COR-L47 (cell line): Measurements from ENCODE around the gene SLC25A21.
"Not testable (repeated sequence)": the region's sequence is repeated elsewhere in the genome, so short reads cannot be mapped to it uniquely, and the experiment has no call there.

Experiments used
- DNase-seq: peaks from one replicate; lab custom pipeline; 2025; lab: John Stamatoyannopoulos, UW

SLC25A21 gene

DNA sequence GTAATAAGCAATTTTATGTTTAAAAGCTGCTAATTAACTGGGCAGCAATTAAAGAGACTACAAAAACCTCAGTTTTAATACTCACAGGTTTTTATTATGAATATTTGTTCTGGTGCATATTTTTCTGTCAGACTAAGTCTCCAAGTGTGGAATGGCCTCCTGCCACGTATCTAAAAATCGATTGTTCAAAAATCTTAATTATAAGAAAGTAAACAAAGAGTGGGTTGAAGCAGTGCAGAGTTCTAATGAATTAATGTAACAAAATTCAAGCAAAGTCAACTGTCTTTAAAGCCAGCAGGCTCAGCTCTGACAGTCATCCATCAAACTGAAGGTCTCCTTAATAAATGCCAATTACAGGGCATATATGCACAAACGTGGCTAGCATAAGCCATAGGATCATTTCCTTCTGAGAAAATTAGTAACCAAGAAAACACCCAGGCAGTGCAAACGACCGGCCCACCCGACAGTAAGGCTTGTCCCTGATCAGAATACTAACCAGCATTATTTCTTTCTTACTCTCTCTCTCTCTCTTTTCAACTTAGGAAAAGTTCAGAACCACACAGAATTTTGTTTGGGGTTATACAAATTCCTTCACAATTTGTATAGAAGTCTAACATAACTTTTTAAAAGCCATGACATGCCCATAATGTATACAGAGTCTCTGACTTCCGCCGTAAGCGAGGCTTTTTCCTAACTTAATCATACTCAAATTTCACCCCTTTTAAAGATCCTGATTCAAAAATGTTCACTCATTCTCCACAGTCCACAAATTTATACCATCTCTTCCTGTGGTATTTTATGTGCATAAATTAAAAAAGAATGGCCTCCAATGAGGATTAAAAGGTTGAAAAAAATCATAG, 83.8 kb downstream of the SLC25A21 start:
- DNase-seq: no peak

- no peak for DNase-seq
Observed at GRCh38 chr14:37087520-37087919, 84.9 kb downstream of the SLC25A21 start.

- no peak for DNase-seq
Observed at GRCh38 chr14:37083599-37083998, 88.8 kb downstream of the SLC25A21 start.

- DNase-seq: no peak
Observed at GRCh38 chr14:37082449-37082848, 90.0 kb downstream of the SLC25A21 start.

DNA sequence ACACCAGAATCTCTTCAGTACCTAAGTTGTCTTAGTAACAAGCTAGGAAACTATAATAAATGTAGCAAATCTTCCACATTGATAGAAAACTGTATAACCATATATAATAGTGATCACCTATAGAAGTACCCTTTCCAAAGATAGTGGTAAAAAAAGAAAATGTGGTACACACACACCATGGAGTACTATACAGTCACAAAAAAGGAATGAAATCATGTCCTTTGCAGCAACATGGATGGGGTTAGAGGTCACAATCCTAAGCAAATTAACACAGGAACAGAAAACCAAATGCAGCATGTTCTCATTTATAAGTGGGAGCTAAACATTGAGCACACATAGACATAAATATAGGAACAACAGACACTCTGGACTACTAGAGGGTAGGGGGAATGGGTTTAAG, 90.5 kb downstream of the SLC25A21 start:
- DNase-seq: no peak

- no peak for DNase-seq
Observed at GRCh38 chr14:37081218-37081617, 91.2 kb downstream of the SLC25A21 start.

DNA sequence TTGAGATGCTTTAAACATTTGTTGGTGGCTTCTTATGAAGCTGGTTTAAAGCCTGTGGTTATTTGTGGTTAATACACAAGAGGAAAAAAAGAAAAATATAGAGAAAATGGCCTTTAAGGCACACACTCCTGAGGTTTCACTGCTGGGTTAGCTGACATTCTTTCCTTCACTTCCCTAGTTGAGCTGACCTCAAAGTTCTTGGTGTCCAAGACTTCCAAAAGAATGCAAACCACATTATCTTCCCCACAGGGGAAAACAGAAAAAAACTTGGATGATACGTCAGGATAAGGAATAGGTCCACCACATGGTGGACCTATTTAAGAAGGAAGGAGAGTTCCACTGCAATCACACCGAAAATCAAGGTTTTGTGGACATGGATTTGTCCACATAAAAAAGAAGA, 94.3 kb downstream of the SLC25A21 start:
- DNase-seq: no peak

DNA sequence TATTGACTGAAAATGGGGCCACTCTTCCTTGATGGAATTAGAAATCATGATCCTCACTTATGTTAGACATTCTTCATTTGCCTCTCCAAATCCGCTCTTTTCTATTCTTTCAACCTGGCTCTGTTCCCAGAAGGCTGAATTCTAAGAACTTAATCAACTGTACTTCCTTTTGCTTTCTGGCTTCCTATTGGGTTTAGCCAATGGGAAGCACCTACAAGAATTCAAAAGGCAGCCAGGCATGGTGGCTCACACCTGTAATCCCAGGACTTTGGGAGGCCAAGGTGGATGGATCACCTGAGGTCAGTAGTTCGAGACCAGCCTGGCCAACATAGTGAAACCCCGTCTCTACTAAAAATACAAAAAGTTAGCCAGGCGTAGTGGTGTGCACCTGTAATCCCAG, 98.1 kb downstream of the SLC25A21 start:
- not testable (repeated sequence) for DNase-seq

- no peak for DNase-seq
Observed at GRCh38 chr14:37063467-37064240, 108.8 kb downstream of the SLC25A21 start.

DNA sequence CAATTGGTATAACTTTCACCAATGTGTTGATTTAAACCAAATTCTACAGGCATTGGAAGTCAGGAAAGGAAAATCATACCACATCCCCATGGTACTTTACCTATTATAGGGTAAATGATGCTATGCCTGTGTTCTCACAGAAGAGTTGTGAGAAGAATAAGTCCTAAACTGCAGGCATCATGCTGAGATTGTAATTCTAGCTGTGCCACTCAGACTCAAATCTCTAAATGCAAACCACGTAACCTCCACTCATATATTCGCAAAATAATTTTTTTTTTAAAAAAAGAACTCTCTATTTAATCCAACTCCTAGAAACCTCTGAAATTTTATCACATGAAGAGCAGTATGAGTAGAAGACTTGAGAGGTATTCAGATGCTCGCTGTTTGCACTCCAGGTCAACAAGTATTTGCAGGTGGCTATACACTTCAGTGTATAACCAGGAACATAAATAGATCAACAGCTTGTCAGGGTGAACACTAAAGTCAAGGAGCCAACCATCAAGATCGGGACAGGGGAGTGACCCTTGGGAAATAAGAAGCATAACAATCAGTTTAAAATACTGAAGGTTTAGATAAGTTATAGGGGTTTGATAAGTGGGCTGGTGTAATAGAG, 110.1 kb downstream of the SLC25A21 start:
- DNase-seq: no peak

DNA sequence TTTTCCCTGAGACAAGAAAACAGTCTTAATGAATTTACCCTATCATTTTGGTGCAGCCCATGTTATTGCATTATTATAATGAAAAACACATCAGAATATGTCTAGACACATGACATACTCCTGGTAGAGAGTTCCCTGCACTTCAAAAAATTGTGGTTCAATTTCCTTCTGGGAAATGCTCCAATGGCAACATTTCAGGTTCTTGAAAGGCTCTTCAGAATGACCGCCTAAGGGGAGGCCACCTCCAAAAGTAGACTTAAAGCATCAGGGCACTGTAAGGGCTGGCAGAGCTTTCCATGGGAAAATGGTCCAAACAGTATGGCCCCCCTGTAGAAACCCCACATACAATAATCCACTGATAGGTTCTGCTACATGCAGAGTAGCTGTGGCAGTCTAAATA, 110.7 kb downstream of the SLC25A21 start:
- DNase-seq: no peak

- DNase-seq: no peak
Observed at GRCh38 chr14:37060496-37061260, 111.7 kb downstream of the SLC25A21 start.

GRCh38 chr14:37057776-37058175, 114.6 kb downstream of the SLC25A21 start:
- no peak for DNase-seq

DNA sequence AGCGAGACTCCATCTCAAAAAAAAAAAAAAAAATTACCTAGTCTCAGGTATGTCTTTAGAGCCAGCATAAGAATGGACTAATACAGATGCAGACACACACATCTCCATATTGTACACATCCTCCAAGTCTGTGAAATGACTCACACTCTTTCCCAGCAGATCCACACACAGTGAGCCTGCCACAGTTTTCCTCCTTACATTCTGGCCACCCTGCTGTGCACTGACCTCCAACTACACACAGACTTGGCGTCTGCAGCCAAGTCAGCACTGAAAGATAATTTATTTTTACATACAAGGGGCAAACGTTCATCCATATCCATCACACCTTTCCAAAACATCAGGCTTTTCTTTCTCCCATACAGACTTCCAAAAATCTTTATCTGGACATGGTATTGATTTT, 115.9 kb downstream of the SLC25A21 start:
- DNase-seq: no peak

DNA sequence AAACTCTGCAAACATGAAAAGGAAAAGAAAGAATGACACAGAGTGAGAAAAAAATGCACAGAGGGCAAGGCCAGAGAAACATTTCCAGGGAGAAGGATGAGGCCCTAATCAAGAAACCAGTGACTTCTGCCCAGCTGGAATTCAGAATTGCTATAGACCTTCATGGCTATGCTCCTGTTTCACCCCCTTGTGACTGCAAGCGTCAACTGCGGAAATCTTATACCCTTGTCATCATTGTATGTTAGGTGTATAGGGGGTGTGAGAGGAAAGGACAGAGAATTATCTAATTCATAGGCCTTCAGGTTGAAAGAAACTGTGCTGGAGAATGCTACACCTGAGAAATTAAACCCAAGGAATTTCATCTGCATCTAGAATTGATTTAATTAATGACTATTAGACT, 117.5 kb downstream of the SLC25A21 start:
- no peak for DNase-seq

DNA sequence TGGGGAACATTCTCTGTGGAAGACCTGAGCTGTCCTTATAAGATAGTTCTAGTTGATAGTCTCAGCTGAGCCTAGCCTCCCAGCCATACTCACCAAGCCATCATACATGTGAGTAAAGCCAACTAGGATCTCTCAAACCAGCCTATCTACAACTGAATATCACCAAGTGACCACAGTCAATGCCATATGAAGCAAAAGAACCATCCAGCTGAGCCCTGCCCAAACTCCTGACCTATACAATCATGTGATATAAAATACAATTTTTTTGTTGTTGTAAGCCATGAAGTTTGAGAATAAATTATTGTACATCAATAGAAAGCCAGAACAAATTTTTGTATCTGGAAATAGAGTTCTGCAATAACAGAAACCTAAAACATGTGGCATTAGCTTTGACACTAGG, 118.3 kb downstream of the SLC25A21 start:
- DNase-seq: no peak

- DNase-seq: no peak
Observed at GRCh38 chr14:37051680-37052079, 120.7 kb downstream of the SLC25A21 start.

DNA sequence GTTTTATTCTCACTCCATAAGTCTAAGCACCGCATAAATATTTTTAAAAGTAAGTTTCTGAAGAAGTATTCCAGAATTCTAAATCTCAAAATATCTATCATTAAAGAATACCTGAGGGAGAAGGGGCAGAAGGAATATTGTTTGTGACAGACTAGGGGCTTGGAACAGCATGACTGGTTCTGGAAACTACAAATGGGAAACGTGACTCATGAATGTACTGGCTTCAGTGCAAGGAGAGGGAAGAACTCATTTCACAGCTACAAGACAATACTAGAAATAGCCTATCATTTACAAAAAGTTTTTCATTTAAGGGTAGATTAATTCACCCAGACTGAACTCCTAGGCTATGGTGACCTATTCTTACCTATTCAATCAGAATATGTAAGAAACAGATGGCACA, 121.3 kb downstream of the SLC25A21 start:
- no peak for DNase-seq

- no peak for DNase-seq
Observed at GRCh38 chr14:37048666-37049071, 123.7 kb downstream of the SLC25A21 start.

- no peak for DNase-seq
Observed at GRCh38 chr14:37047996-37048395, 124.4 kb downstream of the SLC25A21 start.

GRCh38 chr14:37047226-37047625, 125.2 kb downstream of the SLC25A21 start:
- DNase-seq: no peak

DNA sequence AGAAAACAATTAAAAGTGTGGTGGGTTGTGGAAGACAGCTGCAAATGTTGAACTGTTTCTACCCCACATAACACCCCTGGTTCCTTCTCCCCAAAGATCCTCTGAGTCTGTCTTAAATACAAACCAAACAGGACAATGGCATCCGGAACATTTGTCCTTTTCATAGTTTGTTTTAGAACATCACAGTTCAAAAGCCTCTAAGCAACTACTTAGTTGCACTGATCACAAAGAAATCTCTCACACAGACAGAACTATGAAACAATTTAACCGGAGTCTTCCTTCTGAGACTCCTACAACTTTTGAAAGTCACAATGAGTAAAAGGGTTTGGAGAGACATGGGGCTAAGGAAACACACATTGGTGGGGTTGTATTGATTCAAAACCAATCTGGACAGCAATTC, 125.6 kb downstream of the SLC25A21 start:
- no peak for DNase-seq
